Aorta (tissue), 5 donors: Measurements from ENCODE around the gene C14orf132. TPM values are rescaled to one million over a fixed set of nuclear protein-coding genes. Genes with fewer than 3 reads are reported as not detected.

Experiments used
- ATAC-seq: fragments of 200-7000 bp; cut with Tn5 transposase; one replicate; pipeline ENCODE4 v1.9.1; 2022; ENCODE audit warnings: moderate library complexity; ENCODE audit not compliant: low FRiP score
- DNase-seq, 2 donors: peaks; one replicate each; pipeline ENCODE4 v3.0.0-alpha.2; 2020
- H3K27ac ChIP-seq, 2 donors: one replicate each; pipeline ENCODE4 v1.5.1; 2013; ENCODE audit warnings: low read length in 2 of 2, mild to moderate bottlenecking in 2 of 2, moderate library complexity in 2 of 2, control low read depth in 1 of 2, inconsistent platforms in 1 of 2, low read depth in 1 of 2
- H3K27me3 ChIP-seq, 2 donors: one replicate each; pipeline ENCODE4 v1.6.1; 2013; ENCODE audit warnings: control low read depth in 1 of 2, low read length in 1 of 2, mild to moderate bottlenecking in 1 of 2, moderate library complexity in 1 of 2; ENCODE audit not compliant: insufficient read depth in 2 of 2, control insufficient read depth in 1 of 2
- H3K36me3 ChIP-seq, 2 donors: one replicate each; pipeline ENCODE4 v1.6.1; 2013; ENCODE audit warnings: control low read depth in 1 of 2, low read length in 1 of 2, mild to moderate bottlenecking in 1 of 2; ENCODE audit not compliant: insufficient read depth in 2 of 2, control insufficient read depth in 1 of 2
- H3K4me1 ChIP-seq, 2 donors: one replicate each; pipeline ENCODE4 v1.6.1; 2013; ENCODE audit warnings: low read length in 2 of 2, control low read depth in 1 of 2, mild to moderate bottlenecking in 1 of 2, moderate library complexity in 1 of 2; ENCODE audit not compliant: insufficient read depth in 2 of 2, control insufficient read depth in 1 of 2
- H3K4me3 ChIP-seq, 2 donors: one replicate each; pipeline ENCODE4 v1.5.1; 2013; ENCODE audit warnings: low read length in 2 of 2, control low read depth in 1 of 2, mild to moderate bottlenecking in 1 of 2
- H3K9me3 ChIP-seq: one replicate; pipeline ENCODE4 v1.6.1; 2013; ENCODE audit warnings: mild to moderate bottlenecking, low read length; ENCODE audit not compliant: control insufficient read depth
- WGBS, 2 donors: extraction: QIAGEN DNeasy Blood & Tissue Kit; methylation state at CpG; one replicate each; pipeline ENCODE4 v1.1.7; 2013; 5-methylcytosine and 5-hydroxymethylcytosine counted together
- intact Hi-C, 2 donors: fragments of 100-400 bp; cut with DNase I; formaldehyde crosslinking; loops; one replicate each; pipeline versions ENCODE4 v1.14.2 to v1.15.0; 2022
- polyA plus RNA-seq, 2 donors: library from polyadenylated mRNA; stranded (reverse); fragments of 200-250 nt; gene quantifications; one replicate each; pipeline ENCODE4 v1.2.3, GENCODE V29; 2013
- total RNA-seq, 2 donors: library from RNA; stranded (reverse); fragmentation: NEBNext Ultra II Directional; extraction: Animal tissue kit (Norgen Biotek cat#: 25700); gene quantifications; one replicate each; pipeline ENCODE4 v1.2.1, GENCODE V29; 2021
- donor health status: healthy with polysubstance abuse.
- donor health status: Bipolar disorder and iron deficiency.
- donor health status: DM: no; HTN: no; CAD: no.
- donor health status: DM: no; HTN: no; CAD: no.
- donor health status: DM: yes; HTN: yes; CAD: no.

Gene C14orf132
- total and polyA plus RNA-seq, 4 donors, result 10.8 to 39.1 (median 26.2) TPM

- intact Hi-C loops, result no loop called here
- WGBS, 2 donors, result 51 to 52% methylated on average over 2 of the region's 2 CpGs
- no peak for ATAC-seq
- H3K27ac ChIP-seq, result no peak overlapping the region
- no peaks in the 10 kb centered on the region for H3K36me3 ChIP-seq
- no peaks in the 10 kb centered on the region for H3K9me3 ChIP-seq
- no peaks in the 10 kb centered on the region for H3K4me1 ChIP-seq
- DNase-seq, result no peak
- no peak overlapping the region for H3K4me3 ChIP-seq
- H3K27me3 ChIP-seq, result no peaks in the 10 kb centered on the region
Measured at GRCh38 chr14:96035456-96035855, 3.7 kb upstream of the C14orf132 start.

GRCh38 chr14:96037891-96038557 lies 1.1 kb upstream of the C14orf132 start:
- H3K9me3 ChIP-seq, result no peaks in the 10 kb centered on the region
- no peaks in the 10 kb centered on the region for H3K27me3 ChIP-seq
- 8 to 13% methylated on average over 7 of the region's 7 CpGs for WGBS, 2 donors
- ATAC-seq (peak; percentile 73), DNase-seq (peak; percentile 88 to 89)
- intact Hi-C loops, result loop anchor here in 1 of 2 donors (2.0 kb wide), 1 partner anchor 15 kb away; no protein-coding TSS in a partner anchor
- peak overlapping the region in 1 of 2 donors; percentile 25 for H3K27ac ChIP-seq
- peaks cover 0 to 4% of the 10 kb centered on the region in 2 donors for H3K4me1 ChIP-seq
- H3K4me3 ChIP-seq, result no peak overlapping the region
- no peaks in the 10 kb centered on the region for H3K36me3 ChIP-seq

- peak overlapping the region in 1 of 2 donors; percentile 84 for H3K4me3 ChIP-seq
- no peaks in the 10 kb centered on the region for H3K9me3 ChIP-seq
- 18 to 20% methylated on average over 10 of the region's 10 CpGs for WGBS, 2 donors
- peak; percentile 1 for ATAC-seq
- peak overlapping the region in 1 of 2 donors; percentile 25 for H3K27ac ChIP-seq
- intact Hi-C loops, result loop anchor here in 1 of 2 donors (2.0 kb wide), 1 partner anchor 14 kb away; no protein-coding TSS in a partner anchor
- no peaks in the 10 kb centered on the region for H3K36me3 ChIP-seq
- H3K27me3 ChIP-seq, result no peaks in the 10 kb centered on the region
- peaks cover 0 to 4% of the 10 kb centered on the region in 2 donors for H3K4me1 ChIP-seq
- no peak for DNase-seq
Measured at GRCh38 chr14:96038558-96038919, 623 bp upstream of the C14orf132 start.

GRCh38 chr14:96039633-96040311 lies 610 bp downstream of the C14orf132 start:
- H3K9me3 ChIP-seq, result no peaks in the 10 kb centered on the region
- DNase-seq (peak; percentile 54 to 81), ATAC-seq (peak; percentile 35)
- H3K27ac ChIP-seq, result peak overlapping the region; percentile 61 to 69
- no peaks in the 10 kb centered on the region for H3K36me3 ChIP-seq
- intact Hi-C loops, result loop anchor here in 1 of 2 donors (2.0 kb wide), 1 partner anchor 13 kb away; no protein-coding TSS in a partner anchor
- 0 to 1% methylated on average over 51 to 56 of the region's 56 CpGs for WGBS, 2 donors
- peak overlapping the region; percentile 42 to 84 for H3K4me3 ChIP-seq
- H3K4me1 ChIP-seq, result peaks cover 0 to 4% of the 10 kb centered on the region in 2 donors
- H3K27me3 ChIP-seq, result no peaks in the 10 kb centered on the region

GRCh38 chr14:96040828-96041371 lies 1.7 kb downstream of the C14orf132 start:
- intact Hi-C loops, result no loop called here
- H3K4me3 ChIP-seq, result peak overlapping the region in 1 of 2 donors; percentile 84
- peaks cover 0 to 4% of the 10 kb centered on the region in 2 donors for H3K4me1 ChIP-seq
- no peaks in the 10 kb centered on the region for H3K9me3 ChIP-seq
- no peak overlapping the region for H3K27ac ChIP-seq
- DNase-seq (no peak), ATAC-seq (no peak)
- H3K27me3 ChIP-seq, result no peaks in the 10 kb centered on the region
- no peaks in the 10 kb centered on the region for H3K36me3 ChIP-seq
- WGBS, 2 donors, result 25 to 26% methylated on average over 9 of the region's 9 CpGs

GRCh38 chr14:96042248-96042930 lies 3.2 kb downstream of the C14orf132 start:
- WGBS, 2 donors, result 19 to 32% methylated on average over 4 of the region's 4 CpGs
- H3K27me3 ChIP-seq, result no peaks in the 10 kb centered on the region
- DNase-seq, result no peak
- H3K9me3 ChIP-seq, result no peaks in the 10 kb centered on the region
- intact Hi-C loops, result no loop called here
- H3K27ac ChIP-seq, result no peak overlapping the region
- H3K4me3 ChIP-seq, result no peak overlapping the region
- H3K36me3 ChIP-seq, result no peaks in the 10 kb centered on the region
- H3K4me1 ChIP-seq, result peaks cover 0 to 4% of the 10 kb centered on the region in 2 donors
- ATAC-seq, result no peak

GRCh38 chr14:96046630-96047029 lies 7.5 kb downstream of the C14orf132 start:
- no peak overlapping the region for H3K4me3 ChIP-seq
- H3K9me3 ChIP-seq, result no peaks in the 10 kb centered on the region
- DNase-seq (no peak), ATAC-seq (no peak)
- peaks cover 0 to 4% of the 10 kb centered on the region in 2 donors for H3K4me1 ChIP-seq
- no peaks in the 10 kb centered on the region for H3K27me3 ChIP-seq
- intact Hi-C loops, result no loop called here
- H3K27ac ChIP-seq, result no peak overlapping the region
- no peaks in the 10 kb centered on the region for H3K36me3 ChIP-seq
- 47 to 57% methylated on average over 2 of the region's 2 CpGs for WGBS, 2 donors

- DNase-seq (no peak), ATAC-seq (no peak)
- H3K4me3 ChIP-seq, result no peak overlapping the region
- peaks cover 0 to 4% of the 10 kb centered on the region in 2 donors for H3K4me1 ChIP-seq
- intact Hi-C loops, result no loop called here
- no peaks in the 10 kb centered on the region for H3K27me3 ChIP-seq
- H3K27ac ChIP-seq, result no peak overlapping the region
- no peaks in the 10 kb centered on the region for H3K36me3 ChIP-seq
- H3K9me3 ChIP-seq, result no peaks in the 10 kb centered on the region
Measured at GRCh38 chr14:96047101-96047500, 7.9 kb downstream of the C14orf132 start.
